Raji (cell line): ENCODE measurements around the gene HEATR1.

Experiments used
- POLR2A ChIP-seq: IDR thresholded peaks from 2 replicates; pipeline ENCODE4 v1.6.1; 2011; ENCODE audit warnings: low read depth, low read length, control low read depth; ENCODE audit not compliant: insufficient read depth

The HEATR1 gene

GRCh38 chr1:236552901-236553300 is 51.4 kb downstream of the HEATR1 start:
- no peak for TF ChIP-seq POLR2A

DNA sequence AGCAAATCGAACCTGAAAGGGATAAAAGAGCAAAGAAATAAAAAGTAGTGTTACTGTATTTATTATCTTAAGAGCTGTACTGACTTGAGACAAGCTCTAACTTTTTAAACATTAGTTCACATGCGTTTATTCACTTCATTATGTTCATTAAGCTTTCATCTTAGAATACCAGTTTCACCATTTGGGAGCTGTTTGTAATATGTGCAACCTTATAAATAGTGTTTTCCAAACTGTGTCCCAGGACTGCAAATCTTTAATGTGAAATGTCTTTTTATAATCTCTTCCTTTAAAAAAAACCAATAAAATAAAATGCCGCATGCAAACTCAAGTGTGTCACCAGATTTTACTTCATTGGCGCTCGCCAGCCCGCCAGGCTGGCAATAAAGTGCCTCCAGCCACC is 52.2 kb downstream of the HEATR1 start:
- TF ChIP-seq POLR2A: no peak

GRCh38 chr1:236550961-236551851 is 53.1 kb downstream of the HEATR1 start:
- TF ChIP-seq POLR2A: no peak

DNA sequence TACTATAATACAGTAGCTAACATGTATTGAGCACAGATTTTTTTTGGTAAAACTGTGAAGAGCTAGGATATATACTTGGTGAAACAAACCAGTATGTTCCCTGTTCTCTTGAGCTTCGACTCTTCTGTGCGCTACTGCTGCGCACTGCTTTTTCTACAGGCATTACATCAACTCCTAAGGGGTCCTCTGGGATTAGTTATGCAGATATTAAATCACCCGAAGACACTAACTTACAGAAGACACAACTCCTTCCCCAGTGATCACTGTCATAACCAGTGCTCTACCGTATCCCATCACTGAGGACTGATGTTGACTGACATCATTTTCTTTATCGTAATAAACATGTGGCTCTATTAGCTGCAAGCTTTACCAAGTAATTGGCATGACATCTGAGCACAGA is 55.9 kb downstream of the HEATR1 start:
- TF ChIP-seq POLR2A: no peak

- no peak for TF ChIP-seq POLR2A
Measured at GRCh38 chr1:236545621-236546169, 58.6 kb downstream of the HEATR1 start.

DNA sequence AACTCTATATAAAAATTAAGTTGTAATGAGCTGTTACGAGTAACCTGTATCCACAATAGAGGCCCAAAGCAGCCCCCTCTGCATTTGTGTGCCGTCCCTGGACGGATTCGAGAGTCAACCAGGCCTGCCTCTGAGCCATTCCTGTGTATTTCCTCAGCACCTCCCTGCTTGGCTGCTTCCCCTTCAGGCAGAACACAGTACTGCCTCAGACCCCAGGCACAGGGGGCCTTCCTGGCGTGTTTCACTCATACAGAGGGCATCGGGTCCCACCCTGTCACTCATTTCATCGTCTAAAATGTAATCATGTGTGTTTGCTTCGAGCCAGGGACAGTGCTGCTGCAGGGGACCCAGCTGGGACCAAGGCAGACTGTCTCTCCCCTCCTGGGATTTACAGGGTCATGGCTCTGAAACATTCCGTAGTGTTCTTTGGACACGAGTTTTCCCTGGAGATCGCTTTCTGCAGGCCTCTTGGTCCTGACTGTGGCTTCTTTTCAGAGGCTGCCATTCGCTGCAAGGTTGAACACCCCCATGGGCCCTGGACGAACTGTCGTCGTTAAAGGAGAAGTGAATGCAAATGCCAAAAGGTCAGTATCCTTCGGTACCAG is 61.1 kb downstream of the HEATR1 start:
- TF ChIP-seq POLR2A: no peak

- TF ChIP-seq POLR2A: no peak
Measured at GRCh38 chr1:236541710-236542109, 62.6 kb downstream of the HEATR1 start.

DNA sequence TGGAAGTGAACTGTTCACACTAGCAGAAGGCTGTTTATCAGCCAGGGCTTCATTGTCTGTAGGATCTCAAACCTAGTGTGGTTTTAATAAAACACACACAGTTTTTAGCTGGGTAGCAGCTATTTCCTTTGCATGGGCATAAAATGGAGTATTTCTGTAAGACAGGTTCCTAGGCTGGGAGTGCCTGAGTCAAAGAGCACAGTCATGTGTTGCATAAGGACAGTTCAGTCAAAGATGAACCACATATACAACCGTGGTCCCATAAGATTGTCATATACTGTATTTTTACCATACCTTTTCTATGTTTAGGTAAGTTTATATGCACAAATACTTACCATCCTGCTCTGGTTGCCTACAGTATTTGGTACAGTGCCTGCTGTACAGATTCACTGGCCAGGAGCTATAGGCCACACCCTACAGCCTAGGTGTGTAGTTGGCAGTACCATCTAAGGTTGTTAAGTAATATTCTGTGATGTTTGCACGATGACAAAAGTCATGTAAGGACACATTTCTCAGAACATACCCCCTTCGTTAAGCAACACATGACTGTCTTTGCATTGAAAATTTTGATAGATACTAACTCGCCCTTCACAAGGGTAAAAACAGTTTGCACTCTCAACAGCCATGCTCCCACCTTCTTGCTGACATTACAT is 63.4 kb downstream of the HEATR1 start:
- TF ChIP-seq POLR2A: no peak

GRCh38 chr1:236536540-236536939 is 67.8 kb downstream of the HEATR1 start:
- no peak for TF ChIP-seq POLR2A

- TF ChIP-seq POLR2A: no peak
Measured at GRCh38 chr1:236535662-236536161, 68.6 kb downstream of the HEATR1 start.

DNA sequence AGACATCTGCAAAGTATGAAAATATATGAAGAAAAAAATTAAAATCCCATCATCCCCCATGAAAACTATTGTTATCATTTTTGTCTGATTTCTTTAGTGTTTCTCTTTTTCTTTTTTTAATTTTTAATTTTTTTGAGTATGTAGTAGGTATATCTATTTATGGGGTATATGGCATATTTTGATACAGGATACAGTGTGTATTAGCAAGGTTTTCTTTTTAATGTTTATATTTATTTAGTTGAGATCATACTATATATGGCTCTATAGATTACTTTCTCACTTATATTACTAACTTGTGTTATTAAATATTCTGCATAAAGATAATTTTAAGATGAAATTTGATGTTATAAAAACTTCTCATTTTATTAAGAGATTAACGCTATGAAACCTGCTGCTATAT is 69.1 kb downstream of the HEATR1 start:
- TF ChIP-seq POLR2A: no peak

- no peak for TF ChIP-seq POLR2A
Measured at GRCh38 chr1:236534151-236534651, 70.1 kb downstream of the HEATR1 start.

DNA sequence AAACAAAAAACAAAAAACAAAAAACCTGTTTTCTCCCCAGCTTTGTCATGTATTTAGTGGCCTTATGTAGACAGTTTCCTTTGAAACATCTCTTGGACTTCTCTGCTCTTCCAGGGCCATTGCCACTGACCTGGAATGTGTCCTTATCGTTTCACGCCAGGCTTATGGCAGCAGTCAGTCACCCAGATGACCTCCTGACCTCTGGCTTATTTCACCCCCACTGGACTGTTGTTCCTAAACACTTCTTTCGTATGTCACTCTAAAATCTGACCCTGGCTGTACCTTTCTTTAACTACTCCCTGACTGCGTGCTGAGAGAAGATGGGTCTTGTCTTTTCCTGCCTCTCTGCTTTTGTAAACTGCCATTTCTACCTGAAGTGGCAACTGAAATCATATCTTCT is 71.5 kb downstream of the HEATR1 start:
- no peak for TF ChIP-seq POLR2A

GRCh38 chr1:236530959-236531358 is 73.4 kb downstream of the HEATR1 start:
- no peak for TF ChIP-seq POLR2A

- no peak for TF ChIP-seq POLR2A
Measured at GRCh38 chr1:236530286-236530685, 74.0 kb downstream of the HEATR1 start.

GRCh38 chr1:236526079-236526478 is 78.2 kb downstream of the HEATR1 start:
- TF ChIP-seq POLR2A: no peak

DNA sequence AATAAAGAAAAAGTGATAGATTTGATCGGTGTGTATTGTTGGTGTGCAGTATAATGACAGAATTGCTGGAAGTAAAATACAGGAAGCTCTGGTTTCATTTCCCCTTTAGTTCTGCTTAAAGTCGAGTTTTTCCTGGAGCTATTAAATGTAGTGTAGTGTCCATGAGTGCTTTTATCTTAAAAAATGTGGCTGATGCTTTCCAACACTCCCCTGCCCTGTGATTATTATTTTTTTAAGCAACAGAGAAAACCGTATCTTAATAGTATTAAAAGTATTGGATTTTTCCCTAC is 79.5 kb downstream of the HEATR1 start:
- TF ChIP-seq POLR2A: no peak
